Renal pelvis (tissue), 4 donors: ENCODE measurements around the gene CIC. TPM values are rescaled to one million over a fixed set of nuclear protein-coding genes. Genes with fewer than 3 reads are reported as not detected.

Source experiments
- DNase-seq: peaks from one replicate; pipeline ENCODE4 v3.0.0-alpha.2; 2013
- polyA plus RNA-seq, 3 donors: library from polyadenylated mRNA; unstranded; fragments of 120-200 nt; gene quantifications; one replicate each; pipeline ENCODE4 v1.2.1, GENCODE V29; 2013; ENCODE audit not compliant: insufficient read length in 3 of 3

Gene CIC
- polyA plus RNA-seq, 3 donors: 59.3 to 72.5 (median 68.2) TPM

GRCh38 chr19:42275103-42275502 lies 6.1 kb downstream of the CIC start:
- no peak for DNase-seq

GRCh38 chr19:42275517-42275916 lies 6.5 kb downstream of the CIC start:
- DNase-seq: no peak

- DNase-seq: no peak
Observed at GRCh38 chr19:42276284-42276683, 7.2 kb downstream of the CIC start.

- DNase-seq: no peak
Observed at GRCh38 chr19:42276821-42277220, 7.8 kb downstream of the CIC start.

- DNase-seq: no peak
Observed at GRCh38 chr19:42277821-42278451, 8.9 kb downstream of the CIC start.

- no peak for DNase-seq
Observed at GRCh38 chr19:42278452-42279154, 9.6 kb downstream of the CIC start.

- DNase-seq: no peak
Observed at GRCh38 chr19:42279155-42279901, 10.3 kb downstream of the CIC start.

GRCh38 chr19:42279902-42280814 lies 11.1 kb downstream of the CIC start:
- peak; percentile 85 for DNase-seq

- DNase-seq: no peak
Observed at GRCh38 chr19:42280815-42281145, 11.7 kb downstream of the CIC start.

- no peak for DNase-seq
Observed at GRCh38 chr19:42281146-42281826, 12.2 kb downstream of the CIC start.

GRCh38 chr19:42281827-42282762 lies 13.0 kb downstream of the CIC start:
- DNase-seq: no peak

GRCh38 chr19:42282819-42283187 lies 13.8 kb downstream of the CIC start:
- no peak for DNase-seq

GRCh38 chr19:42283188-42284065 lies 14.4 kb downstream of the CIC start:
- DNase-seq: peak; percentile 96

GRCh38 chr19:42284066-42284501 lies 15.0 kb downstream of the CIC start:
- DNase-seq: no peak

- DNase-seq: no peak
Observed at GRCh38 chr19:42284591-42285341, 15.7 kb downstream of the CIC start.

- DNase-seq: no peak
Observed at GRCh38 chr19:42285541-42285941, 16.5 kb downstream of the CIC start.

GRCh38 chr19:42285988-42286348 lies 16.9 kb downstream of the CIC start:
- no peak for DNase-seq

- no peak for DNase-seq
Observed at GRCh38 chr19:42286349-42287016, 17.4 kb downstream of the CIC start.
